IMR-90 (cell line): Measurements from ENCODE around the gene LATS2. TPM values are rescaled to one million over a fixed set of nuclear protein-coding genes. Genes with fewer than 3 reads are reported as not detected.

Experiments
- ATAC-seq: fragments of 200-7000 bp; cut with Tn5 transposase; 2 replicates; pipeline ENCODE4 v1.9.1; 2020; ENCODE audit warnings: low read depth, mild to moderate bottlenecking, moderate library complexity
- BruUV-seq: library from RNA; stranded (reverse); fragments of 400-500 nt; replicated peaks from 2 replicates; lab custom pipeline; 2021; lab: Mats Ljungman, UMichigan
- CTCF ChIA-PET: fragments of 300-600 bp; formaldehyde crosslinking; extraction: SDS; loops from one replicate; lab custom pipeline; 2021; ENCODE audit warnings: antibody characterized with exemption; lab: Yijun Ruan, JAX
- POLR2A ChIA-PET: fragments of 300-600 bp; sonication (Branson Sonifier 250); formaldehyde crosslinking; loops from one replicate; lab custom pipeline; 2022; ENCODE audit warnings: antibody characterized with exemption; ENCODE audit not compliant: unreplicated experiment; lab: Charles Lee
- DNase-seq: peaks from one replicate; pipeline ENCODE4 v3.0.0; 2013
- H2AFZ ChIP-seq: replicated peaks from 2 replicates; pipeline ENCODE3; 2013; ENCODE audit warnings: low read length, mild to moderate bottlenecking; ENCODE audit not compliant: poor library complexity
- H2AK5ac ChIP-seq: 2 replicates; pipeline ENCODE4 v1.6.1; 2013; ENCODE audit warnings: low read depth, low read length, inconsistent platforms
- H2AK9ac ChIP-seq: replicated peaks from 2 replicates; pipeline ENCODE3; 2013; ENCODE audit warnings: mild to moderate bottlenecking, low read depth, low read length, moderate library complexity; ENCODE audit not compliant: poor library complexity
- H2BK120ac ChIP-seq: 2 replicates; pipeline ENCODE4 v1.6.1; 2013; ENCODE audit warnings: low read depth, low read length, inconsistent platforms
- H2BK15ac ChIP-seq: 3 replicates; pipeline ENCODE4 v1.6.1; 2013; ENCODE audit warnings: low read depth, low read length, inconsistent platforms
- H2BK20ac ChIP-seq: 2 replicates; pipeline ENCODE4 v1.6.1; 2013; ENCODE audit warnings: low read depth, mild to moderate bottlenecking, inconsistent platforms, low read length, moderate library complexity
- H2BK5ac ChIP-seq: 2 replicates; pipeline ENCODE4 v1.6.1; 2013; ENCODE audit warnings: mild to moderate bottlenecking, low read depth, low read length, inconsistent platforms; ENCODE audit not compliant: poor library complexity, severe bottlenecking
- H3K14ac ChIP-seq: replicated peaks from 2 replicates; pipeline ENCODE4 v1.6.1; 2013; ENCODE audit warnings: low read depth, low read length, inconsistent platforms
- H3K18ac ChIP-seq: 2 replicates; pipeline ENCODE4 v1.6.1; 2013; ENCODE audit warnings: low read depth, low read length, control low read depth
- H3K23ac ChIP-seq: 2 replicates; pipeline ENCODE4 v1.6.1; 2013; ENCODE audit warnings: low read depth, low read length, inconsistent platforms
- H3K27ac ChIP-seq: 2 replicates; pipeline ENCODE4 v1.5.1; 2013; ENCODE audit warnings: mild to moderate bottlenecking, control low read depth, low read length; ENCODE audit not compliant: insufficient read depth
- H3K27me3 ChIP-seq: 2 replicates; pipeline ENCODE4 v1.6.1; 2013; ENCODE audit warnings: low read length; ENCODE audit not compliant: control insufficient read depth, insufficient read depth
- H3K36me3 ChIP-seq: 2 replicates; pipeline ENCODE4 v1.6.1; 2013; ENCODE audit warnings: low read length, mixed read lengths; ENCODE audit not compliant: control insufficient read depth, insufficient read depth
- H3K4ac ChIP-seq: 2 replicates; pipeline ENCODE4 v1.6.1; 2013; ENCODE audit warnings: low read depth, low read length, inconsistent platforms
- H3K4me1 ChIP-seq: 2 replicates; pipeline ENCODE4 v1.6.1; 2013; ENCODE audit warnings: low read length, mixed read lengths; ENCODE audit not compliant: control insufficient read depth, insufficient read depth
- H3K4me2 ChIP-seq: 2 replicates; pipeline ENCODE4 v1.6.1; 2013; ENCODE audit warnings: low read depth, mild to moderate bottlenecking, control low read depth, low read length, moderate library complexity
- H3K4me3 ChIP-seq: 2 replicates; pipeline ENCODE4 v1.5.1; 2013; ENCODE audit warnings: low read depth, mild to moderate bottlenecking, control low read depth, low read length, moderate library complexity; ENCODE audit not compliant: insufficient read depth
- H3K56ac ChIP-seq: 2 replicates; pipeline ENCODE4 v1.6.1; 2013; ENCODE audit warnings: low read length, inconsistent platforms; ENCODE audit not compliant: insufficient read depth; ENCODE audit errors: extremely low read depth
- H3K79me1 ChIP-seq, 2 experiments: 2 replicates each; pipeline ENCODE4 v1.6.1; 2013; ENCODE audit warnings: low read length in 2 of 2, inconsistent platforms in 1 of 2, low read depth in 1 of 2
- H3K9ac ChIP-seq: 2 replicates; pipeline ENCODE4 v1.6.1; 2013; ENCODE audit warnings: low read depth, low read length, control low read depth
- H3K9me1 ChIP-seq: 2 replicates; pipeline ENCODE4 v1.6.1; 2013; ENCODE audit warnings: low read length, inconsistent platforms; ENCODE audit not compliant: insufficient read depth
- H3K9me3 ChIP-seq: 2 replicates; pipeline ENCODE4 v1.6.1; 2013; ENCODE audit warnings: low read length; ENCODE audit not compliant: control insufficient read depth, insufficient read depth
- H4K20me1 ChIP-seq: 2 replicates; pipeline ENCODE4 v1.6.1; 2013; ENCODE audit warnings: low read length, inconsistent platforms; ENCODE audit not compliant: insufficient read depth
- H4K5ac ChIP-seq: 2 replicates; pipeline ENCODE4 v1.6.1; 2013; ENCODE audit warnings: mild to moderate bottlenecking, low read depth, low read length, control low read depth
- H4K8ac ChIP-seq, 2 experiments: 2 replicates each; pipeline ENCODE4 v1.6.1; 2013; ENCODE audit warnings: low read depth in 2 of 2, low read length in 2 of 2, control low read depth in 1 of 2, inconsistent platforms in 1 of 2
- H4K91ac ChIP-seq: 2 replicates; pipeline ENCODE4 v1.6.1; 2013; ENCODE audit warnings: low read depth, low read length, inconsistent platforms; ENCODE audit not compliant: insufficient read depth
- BHLHE40 ChIP-seq: fragments of 150-350 bp; IDR thresholded peaks from 2 replicates; pipeline ENCODE4 v1.6.1; 2016; ENCODE audit warnings: mild to moderate bottlenecking, low read depth, low read length
- CEBPB ChIP-seq: IDR thresholded peaks from 2 replicates; pipeline ENCODE4 v1.6.1; 2012; ENCODE audit warnings: low read depth, low read length, improper control_type of control experiment
- CHD1 ChIP-seq: IDR thresholded peaks from 2 replicates; pipeline ENCODE4 v1.6.1; 2012; ENCODE audit warnings: low read depth, low read length, improper control_type of control experiment
- FOS ChIP-seq: fragments of 150-350 bp; IDR thresholded peaks from 2 replicates; pipeline ENCODE4 v1.6.1; 2016; ENCODE audit warnings: low read depth, low read length
- MAFK ChIP-seq: IDR thresholded peaks from 2 replicates; pipeline ENCODE4 v1.6.1; 2012; ENCODE audit warnings: low read depth, low read length, improper control_type of control experiment
- MAZ ChIP-seq: IDR thresholded peaks from 2 replicates; pipeline ENCODE4 v1.6.1; 2012; ENCODE audit warnings: low read depth, mild to moderate bottlenecking, low read length, improper control_type of control experiment, moderate library complexity, borderline replicate concordance
- MXI1 ChIP-seq: IDR thresholded peaks from 2 replicates; pipeline ENCODE4 v1.6.1; 2012; ENCODE audit warnings: low read depth, mild to moderate bottlenecking, low read length, moderate library complexity, borderline replicate concordance
- NFE2L2 ChIP-seq: fragments of 150-350 bp; IDR thresholded peaks from 2 replicates; pipeline ENCODE4 v1.6.1; 2016; ENCODE audit warnings: low read depth, mild to moderate bottlenecking, low read length
- POLR2A ChIP-seq: IDR thresholded peaks from 2 replicates; pipeline ENCODE4 v1.6.1; 2012; ENCODE audit warnings: mild to moderate bottlenecking, low read depth, low read length
- RAD21 ChIP-seq: IDR thresholded peaks from 2 replicates; pipeline ENCODE4 v1.6.1; 2012; ENCODE audit warnings: low read length, improper control_type of control experiment
- RCOR1 ChIP-seq: IDR thresholded peaks from 2 replicates; pipeline ENCODE4 v1.6.1; 2012; ENCODE audit warnings: mild to moderate bottlenecking, low read length, improper control_type of control experiment; ENCODE audit not compliant: insufficient replicate concordance
- RFX5 ChIP-seq: IDR thresholded peaks from 2 replicates; pipeline ENCODE4 v1.8.0; 2012; ENCODE audit warnings: low read depth, mild to moderate bottlenecking, low read length, moderate library complexity
- WGBS, 2 experiments: methylation state at CpG; one replicate each; pipeline versions ENCODE4 v1.1.5 to v1.1.7; 2013; ENCODE audit warnings: missing lambda C conversion rate in 2 of 2; ENCODE audit not compliant: insufficient read length in 1 of 2; ENCODE audit errors: extremely low coverage in 2 of 2; 5-methylcytosine and 5-hydroxymethylcytosine counted together
- dilution Hi-C: fragments of 300-500 bp; cut with HindIII; formaldehyde crosslinking; loops from one replicate; pipeline ENCODE4 v1.14.3; 2018; ENCODE audit warnings: low sequenced_read_pairs; ENCODE audit not compliant: unreplicated experiment
- in situ Hi-C: fragments of 300-500 bp; cut with MboI; formaldehyde crosslinking; loops from 3 replicates; pipeline ENCODE4 v1.14.3; 2019; ENCODE audit warnings: low sequenced_read_pairs, inconsistent platforms, mixed read lengths
- intact Hi-C: fragments of 100-400 bp; cut with micrococcal nuclease; formaldehyde crosslinking; loops from 2 replicates; pipeline ENCODE4 v1.10.0; 2022
- polyA plus RNA-seq, 3 experiments: library from polyadenylated mRNA; depleted of rRNA; stranded (reverse); fragments of >200 nt; gene quantifications; 2 replicates each; pipeline ENCODE4 v1.2.3, GENCODE V29; 2012; ENCODE audit warnings: low replicate concordance in 1 of 3
- total RNA-seq: library from RNA; depleted of rRNA; stranded (reverse); fragments of >200 nt; gene quantifications from 2 replicates; pipeline ENCODE4 v1.2.3, GENCODE V29; 2012
- TF ChIP-seq, protein P1 (sequence below): fragments of 150-350 bp; IDR thresholded peaks from 2 replicates; pipeline ENCODE4 v1.6.1; 2017; ENCODE audit warnings: mild to moderate bottlenecking, antibody characterized with exemption, low read length, low read depth
- TF ChIP-seq, protein P2 (sequence below): fragments of 150-350 bp; IDR thresholded peaks from 2 replicates; pipeline ENCODE4 v1.6.1; 2016; ENCODE audit warnings: low read depth, mild to moderate bottlenecking, low read length, moderate library complexity, borderline replicate concordance
- TF ChIP-seq, protein P3 (sequence below): conservative IDR thresholded peaks from 2 replicates; pipeline ENCODE4 v1.5.1; 2012; ENCODE audit warnings: mild to moderate bottlenecking, low read depth, low read length, improper control_type of control experiment

Gene LATS2
- total and polyA plus RNA-seq, 2 of the 4 experiments (the other 2 are of a cell fraction): 12.7 to 22.4 TPM

DNA sequence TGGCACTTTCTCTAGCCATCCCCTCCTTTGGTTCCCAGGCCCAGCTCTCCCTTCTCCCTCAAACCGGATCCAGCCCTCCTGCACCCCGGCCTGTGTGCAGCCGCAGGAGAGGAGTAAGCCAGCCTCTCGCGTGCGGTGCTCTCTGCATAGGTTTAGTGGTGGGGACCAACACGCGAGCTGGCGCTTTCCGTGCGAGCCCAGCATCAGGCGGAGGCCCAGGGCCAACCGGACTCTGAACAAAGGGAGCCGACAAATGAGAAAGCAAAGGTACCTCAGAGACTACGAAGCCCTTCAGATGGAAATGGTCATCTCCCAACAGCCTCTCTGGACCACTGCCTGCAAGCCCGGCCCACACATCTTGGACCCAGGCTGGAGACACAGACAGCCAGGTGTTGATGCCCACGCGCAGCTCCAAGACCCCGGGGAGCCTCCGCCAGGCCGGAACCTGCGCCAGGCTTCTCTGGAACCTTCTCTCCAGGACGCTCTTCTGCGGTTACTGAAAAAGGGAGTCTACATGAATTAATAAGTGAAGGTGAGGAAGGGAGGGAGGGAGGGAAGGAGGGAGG is 16.5 kb upstream of the LATS2 start:
- H2AK5ac ChIP-seq: peak overlapping the region; percentile 69; the same call in 1 of the 2 replicates
- H3K14ac ChIP-seq: no peak overlapping the region; the same call in 1 of the 2 replicates
- no peak overlapping the region for H3K4me2 ChIP-seq
- H3K27ac ChIP-seq: no peak overlapping the region
- no peak overlapping the region for H4K8ac ChIP-seq
- no TSS peak for BruUV-seq
- no peak overlapping the region for H3K56ac ChIP-seq
- intact Hi-C loops: no loop called here
- H2BK120ac ChIP-seq: peak overlapping the region; percentile 69; the same call in 1 of the 2 replicates
- in situ Hi-C loops: loop anchor here (10.0 kb wide), 1 partner anchor 63 kb away; no protein-coding TSS in a partner anchor
- dilution Hi-C loops: no loop called here
- no peak overlapping the region for H3K18ac ChIP-seq
- TF ChIP-seq RCOR1: no peak
- no peak for TF ChIP-seq MXI1
- no peak for TF ChIP-seq NFE2L2
- no peak for TF ChIP-seq CEBPB
- no peak for TF ChIP-seq FOS
- TF ChIP-seq, protein P1, sequence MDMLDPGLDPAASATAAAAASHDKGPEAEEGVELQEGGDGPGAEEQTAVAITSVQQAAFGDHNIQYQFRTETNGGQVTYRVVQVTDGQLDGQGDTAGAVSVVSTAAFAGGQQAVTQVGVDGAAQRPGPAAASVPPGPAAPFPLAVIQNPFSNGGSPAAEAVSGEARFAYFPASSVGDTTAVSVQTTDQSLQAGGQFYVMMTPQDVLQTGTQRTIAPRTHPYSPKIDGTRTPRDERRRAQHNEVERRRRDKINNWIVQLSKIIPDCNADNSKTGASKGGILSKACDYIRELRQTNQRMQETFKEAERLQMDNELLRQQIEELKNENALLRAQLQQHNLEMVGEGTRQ: no peak
- TF ChIP-seq POLR2A: no peak
- no peak for TF ChIP-seq BHLHE40
- TF ChIP-seq, protein P2, sequence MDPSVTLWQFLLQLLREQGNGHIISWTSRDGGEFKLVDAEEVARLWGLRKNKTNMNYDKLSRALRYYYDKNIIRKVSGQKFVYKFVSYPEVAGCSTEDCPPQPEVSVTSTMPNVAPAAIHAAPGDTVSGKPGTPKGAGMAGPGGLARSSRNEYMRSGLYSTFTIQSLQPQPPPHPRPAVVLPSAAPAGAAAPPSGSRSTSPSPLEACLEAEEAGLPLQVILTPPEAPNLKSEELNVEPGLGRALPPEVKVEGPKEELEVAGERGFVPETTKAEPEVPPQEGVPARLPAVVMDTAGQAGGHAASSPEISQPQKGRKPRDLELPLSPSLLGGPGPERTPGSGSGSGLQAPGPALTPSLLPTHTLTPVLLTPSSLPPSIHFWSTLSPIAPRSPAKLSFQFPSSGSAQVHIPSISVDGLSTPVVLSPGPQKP: no peak
- no peak for TF ChIP-seq MAFK
- TF ChIP-seq RFX5: no peak
- TF ChIP-seq CHD1: no peak
- no peak for TF ChIP-seq MAZ
- TF ChIP-seq, protein P3, sequence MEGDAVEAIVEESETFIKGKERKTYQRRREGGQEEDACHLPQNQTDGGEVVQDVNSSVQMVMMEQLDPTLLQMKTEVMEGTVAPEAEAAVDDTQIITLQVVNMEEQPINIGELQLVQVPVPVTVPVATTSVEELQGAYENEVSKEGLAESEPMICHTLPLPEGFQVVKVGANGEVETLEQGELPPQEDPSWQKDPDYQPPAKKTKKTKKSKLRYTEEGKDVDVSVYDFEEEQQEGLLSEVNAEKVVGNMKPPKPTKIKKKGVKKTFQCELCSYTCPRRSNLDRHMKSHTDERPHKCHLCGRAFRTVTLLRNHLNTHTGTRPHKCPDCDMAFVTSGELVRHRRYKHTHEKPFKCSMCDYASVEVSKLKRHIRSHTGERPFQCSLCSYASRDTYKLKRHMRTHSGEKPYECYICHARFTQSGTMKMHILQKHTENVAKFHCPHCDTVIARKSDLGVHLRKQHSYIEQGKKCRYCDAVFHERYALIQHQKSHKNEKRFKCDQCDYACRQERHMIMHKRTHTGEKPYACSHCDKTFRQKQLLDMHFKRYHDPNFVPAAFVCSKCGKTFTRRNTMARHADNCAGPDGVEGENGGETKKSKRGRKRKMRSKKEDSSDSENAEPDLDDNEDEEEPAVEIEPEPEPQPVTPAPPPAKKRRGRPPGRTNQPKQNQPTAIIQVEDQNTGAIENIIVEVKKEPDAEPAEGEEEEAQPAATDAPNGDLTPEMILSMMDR: no peak
- TF ChIP-seq RAD21: no peak
- no peak for ATAC-seq
- 94% methylated on average over 16 of the region's 24 CpGs; no CpG with 5 or more reads in 1 of the 2 experiments for WGBS, 2 experiments
- CTCF ChIA-PET: no interaction called here
- H4K20me1 ChIP-seq: no peaks in the 10 kb centered on the region
- peak overlapping the region; percentile 66; the same call in 1 of the 2 replicates for H3K4ac ChIP-seq
- no peak for DNase-seq
- H3K9ac ChIP-seq: no peak overlapping the region
- H4K91ac ChIP-seq: peak overlapping the region; percentile 12; the same call in 1 of the 2 replicates
- peaks cover 0 to 3% of the 10 kb centered on the region in 2 experiments; a peak in 2 of 4 replicates for H3K79me1 ChIP-seq
- H2AK9ac ChIP-seq: no peak overlapping the region
- no peaks in the 10 kb centered on the region for H3K36me3 ChIP-seq
- H2BK5ac ChIP-seq: no peak overlapping the region
- peak overlapping the region; percentile 34 for H2AFZ ChIP-seq
- no peaks in the 10 kb centered on the region for H3K9me3 ChIP-seq
- H3K27me3 ChIP-seq: no peaks in the 10 kb centered on the region
- H3K4me1 ChIP-seq: peaks cover 6% of the 10 kb centered on the region; the same call in 1 of the 2 replicates
- H3K4me3 ChIP-seq: no peak overlapping the region
- H2BK20ac ChIP-seq: 0 out of 2 replicates have a peak overlapping the region, but pooled peaks have one; percentile 52
- H3K23ac ChIP-seq: no peak overlapping the region
- H3K9me1 ChIP-seq: peaks cover 8% of the 10 kb centered on the region; the same call in 1 of the 2 replicates
- peak overlapping the region; percentile 16; the same call in 1 of the 3 replicates for H2BK15ac ChIP-seq
- H4K5ac ChIP-seq: no peak overlapping the region
- POLR2A ChIA-PET: no interaction called here
